Measurements from ENCODE around the gene CHRNE.
A peak's percentile ranks its signal among the peaks of the same experiment; 100 is the strongest.

The CHRNE gene

GRCh38 chr17:4901648-4902344 is 1.1 kb downstream of the CHRNE start:
- no peak for DNase-seq

GRCh38 chr17:4901108-4901647 is 1.7 kb downstream of the CHRNE start:
- no peak for DNase-seq

- peak; percentile 40 for DNase-seq
Observed at GRCh38 chr17:4900231-4901107, 2.4 kb downstream of the CHRNE start.

GRCh38 chr17:4899341-4900230 is 3.3 kb downstream of the CHRNE start, which contains the start of gene C17orf107:
C17orf107 (plus strand) TSS chr17:4899536; CDS start chr17:4899763, 227 bp downstream.
- peak; percentile 94 for DNase-seq

GRCh38 chr17:4898927-4899326 is 4.0 kb downstream of the CHRNE start:
- DNase-seq: no peak

- no peak for DNase-seq
Observed at GRCh38 chr17:4898351-4898750, 4.5 kb downstream of the CHRNE start.

- DNase-seq: no peak
Observed at GRCh38 chr17:4897785-4898184, 5.1 kb downstream of the CHRNE start.

- DNase-seq: no peak
Observed at GRCh38 chr17:4897198-4897687, 5.7 kb downstream of the CHRNE start.

- DNase-seq: no peak
Observed at GRCh38 chr17:4896332-4897197, 6.3 kb downstream of the CHRNE start.

GRCh38 chr17:4895657-4896331 is 7.1 kb downstream of the CHRNE start:
- DNase-seq: no peak

- no peak for DNase-seq
Observed at GRCh38 chr17:4895121-4895520, 7.8 kb downstream of the CHRNE start.

GRCh38 chr17:4893721-4894560 is 9.0 kb downstream of the CHRNE start:
- DNase-seq: no peak

- no peak for DNase-seq
Observed at GRCh38 chr17:4893272-4893671, 9.6 kb downstream of the CHRNE start.

- no peak for DNase-seq
Observed at GRCh38 chr17:4892499-4893221, 10.2 kb downstream of the CHRNE start.

- DNase-seq: no peak
Observed at GRCh38 chr17:4891411-4892410, 11.2 kb downstream of the CHRNE start.

GRCh38 chr17:4887581-4887980 is 15.3 kb downstream of the CHRNE start:
- DNase-seq: no peak

GRCh38 chr17:4886830-4887229 is 16.1 kb downstream of the CHRNE start:
- DNase-seq: no peak

- DNase-seq: no peak
Observed at GRCh38 chr17:4884489-4884888, 18.4 kb downstream of the CHRNE start.
